ENCODE data around the gene ARHGAP22.

GRCh38 chr10:48550071-48550691 is 54.7 kb downstream of the ARHGAP22 start:
- TF ChIP-seq CTCF (IDR thresholded peaks at IDR 0.05) (no peak), POLR2A (IDR thresholded peaks at IDR 0.05) (no peak), POLR2AphosphoS5 (IDR thresholded peaks at IDR 0.05) (no peak)
